ENCODE measurements around the gene JAK2.
A peak's percentile ranks its signal among the peaks of the same experiment; 100 is the strongest.
"Not testable (repeated sequence)": the region's sequence is repeated elsewhere in the genome, so short reads cannot be mapped to it uniquely, and the experiment has no call there.

JAK2 gene

GRCh38 chr9:4980086-4980727, 4.9 kb upstream of the JAK2 start:
- no peak for DNase-seq (ENCODE audit: low read depth in 2 of 3, low spot score in 2 of 3)

GRCh38 chr9:4982721-4983482, 2.2 kb upstream of the JAK2 start:
- no peak for DNase-seq (ENCODE audit: low read depth in 2 of 3, low spot score in 2 of 3)

GRCh38 chr9:4983601-4984165, 1.4 kb upstream of the JAK2 start:
- no peak for DNase-seq (ENCODE audit: low read depth in 2 of 3, low spot score in 2 of 3)

- no peak for DNase-seq (ENCODE audit: low read depth in 2 of 3, low spot score in 2 of 3)
Observed at GRCh38 chr9:4984171-4984620, 876 bp upstream of the JAK2 start.

- DNase-seq (ENCODE audit: low read depth in 2 of 3, low spot score in 2 of 3) = no peak
Observed at GRCh38 chr9:4985386-4986266, 554 bp downstream of the JAK2 start.

GRCh38 chr9:4986296-4986695, 1.2 kb downstream of the JAK2 start:
- DNase-seq (ENCODE audit: low read depth in 2 of 3, low spot score in 2 of 3) = no peak

GRCh38 chr9:4986783-4987182, 1.7 kb downstream of the JAK2 start:
- no peak for DNase-seq (ENCODE audit: low read depth in 2 of 3, low spot score in 2 of 3)

- peak in 1 of 3 experiments; percentile 38 for DNase-seq (ENCODE audit: low read depth in 2 of 3, low spot score in 2 of 3)
Observed at GRCh38 chr9:4987961-4988421, 2.9 kb downstream of the JAK2 start.

- DNase-seq (ENCODE audit: low read depth in 2 of 3, low spot score in 2 of 3) = no peak
Observed at GRCh38 chr9:4992872-4993271, 7.8 kb downstream of the JAK2 start.

- no peak for DNase-seq (ENCODE audit: low read depth in 2 of 3, low spot score in 2 of 3)
Observed at GRCh38 chr9:4994166-4994890, 9.3 kb downstream of the JAK2 start.

- DNase-seq (ENCODE audit: low read depth in 2 of 3, low spot score in 2 of 3) = no peak
Observed at GRCh38 chr9:4997196-4997595, 12.1 kb downstream of the JAK2 start.

GRCh38 chr9:4997631-4998030, 12.6 kb downstream of the JAK2 start:
- no peak for DNase-seq (ENCODE audit: low read depth in 2 of 3, low spot score in 2 of 3)

- DNase-seq (ENCODE audit: low read depth in 2 of 3, low spot score in 2 of 3) = no peak
Observed at GRCh38 chr9:5002811-5003210, 17.7 kb downstream of the JAK2 start.

- DNase-seq (ENCODE audit: low read depth in 2 of 3, low spot score in 2 of 3) = no peak
Observed at GRCh38 chr9:5004481-5004880, 19.4 kb downstream of the JAK2 start.

GRCh38 chr9:5008202-5008601, 23.1 kb downstream of the JAK2 start:
- DNase-seq (ENCODE audit: low read depth in 2 of 3, low spot score in 2 of 3) = no peak

- DNase-seq (ENCODE audit: low read depth in 2 of 3, low spot score in 2 of 3) = no peak
Observed at GRCh38 chr9:5013374-5013773, 28.3 kb downstream of the JAK2 start.

GRCh38 chr9:5015934-5016333, 30.9 kb downstream of the JAK2 start:
- no peak for DNase-seq (ENCODE audit: low read depth in 2 of 3, low spot score in 2 of 3)

GRCh38 chr9:5025416-5025815, 40.3 kb downstream of the JAK2 start:
- no peak for DNase-seq (ENCODE audit: low read depth in 2 of 3, low spot score in 2 of 3)

- DNase-seq (ENCODE audit: low read depth in 2 of 3, low spot score in 2 of 3) = not testable (repeated sequence)
Observed at GRCh38 chr9:5031941-5032340, 46.9 kb downstream of the JAK2 start.

- no peak for DNase-seq (ENCODE audit: low read depth in 2 of 3, low spot score in 2 of 3)
Observed at GRCh38 chr9:5040730-5041389, 55.8 kb downstream of the JAK2 start.

Data from activated CD8-positive, alpha-beta memory T cell treated with anti-CD3 and anti-CD28 coated beads for 48 hours (primary cell).